Brain microvascular endothelial cell (primary cell): Measurements from ENCODE around the gene SRRM2.

Experiments used
- DNase-seq: peaks from one replicate; pipeline ENCODE4 v3.0.0-alpha.2; 2020
- H3K27ac ChIP-seq: fragments of 250-450 bp; sonication (Bioruptor Pico); 2 replicates; pipeline ENCODE4 v1.5.1; 2020; ENCODE audit warnings: mild to moderate bottlenecking, moderate library complexity
- H3K27me3 ChIP-seq: fragments of 250-450 bp; sonication (Bioruptor Pico); replicated peaks from 2 replicates; pipeline ENCODE4 v1.5.1; 2020; ENCODE audit warnings: mild to moderate bottlenecking
- H3K36me3 ChIP-seq: fragments of 250-450 bp; sonication (Bioruptor Pico); replicated peaks from 2 replicates; pipeline ENCODE4 v1.5.1; 2020; ENCODE audit warnings: mild to moderate bottlenecking
- H3K4me3 ChIP-seq: 2 replicates; pipeline ENCODE4 v1.5.1; 2011; ENCODE audit warnings: low read depth, mild to moderate bottlenecking, control low read depth, low read length, moderate library complexity
- in situ Hi-C: cut with HindIII; loops from 2 replicates; pipeline ENCODE4 v1.10.0; 2017; ENCODE audit warnings: low sequenced_read_pairs, low pct_ligation_motif_present
- TF ChIP-seq, protein P1 (sequence below): IDR thresholded peaks from 2 replicates; pipeline ENCODE4 v1.5.1; 2011; ENCODE audit warnings: low read depth, mild to moderate bottlenecking, moderate library complexity, low read length, control low read depth, inconsistent platforms; ENCODE audit errors: missing control alignments

Gene SRRM2

GRCh38 chr16:2777231-2777902 lies 24.9 kb downstream of the SRRM2 start, which contains the start of gene ELOB:
ELOB (minus strand) TSS chr16:2777280; CDS start chr16:2777239, 41 bp downstream.
- Histone ChIP-seq H3K27me3 (no peaks in the 10 kb centered on the region), H3K36me3 (peaks cover 22% of the 10 kb centered on the region), H3K4me3 (peak within 1 kb of the TSS; percentile 97), H3K27ac (peak within 1 kb of the TSS; percentile 99)
- DNase-seq: peak; percentile 73
- in situ Hi-C loops: no loop called here
- TF ChIP-seq, protein P1, sequence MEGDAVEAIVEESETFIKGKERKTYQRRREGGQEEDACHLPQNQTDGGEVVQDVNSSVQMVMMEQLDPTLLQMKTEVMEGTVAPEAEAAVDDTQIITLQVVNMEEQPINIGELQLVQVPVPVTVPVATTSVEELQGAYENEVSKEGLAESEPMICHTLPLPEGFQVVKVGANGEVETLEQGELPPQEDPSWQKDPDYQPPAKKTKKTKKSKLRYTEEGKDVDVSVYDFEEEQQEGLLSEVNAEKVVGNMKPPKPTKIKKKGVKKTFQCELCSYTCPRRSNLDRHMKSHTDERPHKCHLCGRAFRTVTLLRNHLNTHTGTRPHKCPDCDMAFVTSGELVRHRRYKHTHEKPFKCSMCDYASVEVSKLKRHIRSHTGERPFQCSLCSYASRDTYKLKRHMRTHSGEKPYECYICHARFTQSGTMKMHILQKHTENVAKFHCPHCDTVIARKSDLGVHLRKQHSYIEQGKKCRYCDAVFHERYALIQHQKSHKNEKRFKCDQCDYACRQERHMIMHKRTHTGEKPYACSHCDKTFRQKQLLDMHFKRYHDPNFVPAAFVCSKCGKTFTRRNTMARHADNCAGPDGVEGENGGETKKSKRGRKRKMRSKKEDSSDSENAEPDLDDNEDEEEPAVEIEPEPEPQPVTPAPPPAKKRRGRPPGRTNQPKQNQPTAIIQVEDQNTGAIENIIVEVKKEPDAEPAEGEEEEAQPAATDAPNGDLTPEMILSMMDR: no peak

- peaks cover 18% of the 10 kb centered on the region for H3K36me3 ChIP-seq
- DNase-seq: no peak
- in situ Hi-C loops: no loop called here
- TF ChIP-seq, protein P1: no peak
- H3K27me3 ChIP-seq: no peaks in the 10 kb centered on the region
- H3K27ac ChIP-seq: peak overlapping the region; percentile 99
- peak overlapping the region; percentile 97 for H3K4me3 ChIP-seq
These were observed 25.6 kb downstream of the SRRM2 start for GRCh38 chr16:2777903-2778629.

DNA sequence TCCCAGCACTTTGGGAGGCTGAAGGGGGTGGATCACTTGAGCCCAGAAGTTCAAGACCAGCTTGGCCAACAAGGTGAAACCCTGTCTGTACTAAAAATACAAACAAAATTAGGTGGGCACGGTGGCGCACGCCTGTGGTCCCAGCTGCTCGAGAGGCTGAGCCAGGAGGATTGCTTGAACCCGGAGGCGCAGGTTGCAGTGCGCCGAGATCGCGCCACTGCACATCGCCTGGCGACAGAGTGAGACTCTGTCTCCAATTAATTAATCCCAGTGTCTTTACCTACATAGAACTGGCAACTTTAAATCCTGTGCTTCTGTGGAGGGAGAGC lies 26.2 kb downstream of the SRRM2 start:
- Histone ChIP-seq H3K27me3 (no peaks in the 10 kb centered on the region), H3K27ac (no peak overlapping the region), H3K36me3 (peaks cover 12% of the 10 kb centered on the region), H3K4me3 (no peak overlapping the region)
- no peak for DNase-seq
- TF ChIP-seq, protein P1: no peak
- in situ Hi-C loops: no loop called here

GRCh38 chr16:2779151-2779920 lies 26.9 kb downstream of the SRRM2 start:
- H3K27me3 ChIP-seq: no peaks in the 10 kb centered on the region
- H3K27ac ChIP-seq: no peak overlapping the region
- in situ Hi-C loops: no loop called here
- H3K4me3 ChIP-seq: no peak overlapping the region
- peaks cover 5% of the 10 kb centered on the region for H3K36me3 ChIP-seq
- DNase-seq: no peak
- TF ChIP-seq, protein P1: no peak

GRCh38 chr16:2779978-2780898 lies 27.8 kb downstream of the SRRM2 start:
- Histone ChIP-seq H3K36me3 (peaks cover 2% of the 10 kb centered on the region), H3K27ac (no peak overlapping the region), H3K27me3 (peaks cover 7% of the 10 kb centered on the region), H3K4me3 (no peak overlapping the region)
- TF ChIP-seq, protein P1: no peak
- DNase-seq: no peak
- in situ Hi-C loops: no loop called here
